Cortex of kidney (tissue), 1 donor: ENCODE measurements around the gene DDB1.

Experiments used
- DNase-seq: peaks from one replicate; lab custom pipeline; 2025; lab: John Stamatoyannopoulos, UW

The DDB1 gene

GRCh38 chr11:61297341-61297740 lies 35.6 kb downstream of the DDB1 start:
- no peak for DNase-seq

- no peak for DNase-seq
These were observed 37.3 kb downstream of the DDB1 start for GRCh38 chr11:61295596-61295926.

DNA sequence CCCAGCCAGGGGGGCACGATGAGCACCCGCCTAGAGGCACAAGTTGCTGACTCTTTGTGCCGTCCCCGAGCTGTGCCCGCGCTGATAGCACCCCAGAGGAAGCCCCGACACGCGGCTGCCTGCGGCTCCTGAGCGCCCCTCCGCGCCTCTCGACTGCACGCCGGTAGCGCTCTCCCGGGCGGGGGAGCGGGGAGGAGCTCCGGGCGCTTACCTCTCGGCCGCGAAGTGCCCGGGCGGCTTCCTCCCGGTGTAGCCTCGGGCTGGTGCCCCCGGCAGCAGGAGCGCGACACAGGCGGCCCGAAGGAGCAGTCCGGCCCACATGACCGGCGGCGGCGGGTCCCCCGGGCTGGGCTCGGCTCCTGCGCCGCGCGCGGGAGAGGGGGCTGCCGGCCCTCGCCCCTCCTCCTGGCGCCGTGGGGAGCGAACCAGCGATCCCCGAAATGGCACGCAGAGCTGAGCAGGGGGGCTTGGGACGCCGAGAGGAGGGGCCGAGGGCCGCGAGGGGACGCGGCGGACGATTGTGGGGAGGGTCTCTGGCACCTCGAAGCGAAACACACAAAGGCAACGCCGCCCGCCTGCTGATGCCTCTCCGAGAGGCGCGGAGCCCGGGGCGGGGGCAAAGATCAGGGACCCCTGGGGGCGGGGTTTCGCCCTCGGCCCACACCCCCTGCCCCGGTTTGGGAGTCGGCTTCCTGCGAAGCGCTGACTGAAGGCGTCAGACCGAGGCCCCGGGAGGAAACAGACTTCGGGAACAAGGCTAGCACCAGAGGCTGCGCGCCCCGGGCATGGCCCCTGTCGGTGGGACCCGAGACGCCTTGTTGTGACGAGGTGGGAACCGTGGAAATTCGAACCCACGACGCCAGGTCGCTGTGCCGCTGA lies 37.9 kb downstream of the DDB1 start, which contains the start of gene VWCE:
TSS of gene VWCE (minus strand) at position 600 of the 879 bp plus-strand sequence. CDS start at position 321, 279 bp downstream.
- DNase-seq: no peak

- no peak for DNase-seq
These were observed 38.8 kb downstream of the DDB1 start for GRCh38 chr11:61293867-61294716.

DNA sequence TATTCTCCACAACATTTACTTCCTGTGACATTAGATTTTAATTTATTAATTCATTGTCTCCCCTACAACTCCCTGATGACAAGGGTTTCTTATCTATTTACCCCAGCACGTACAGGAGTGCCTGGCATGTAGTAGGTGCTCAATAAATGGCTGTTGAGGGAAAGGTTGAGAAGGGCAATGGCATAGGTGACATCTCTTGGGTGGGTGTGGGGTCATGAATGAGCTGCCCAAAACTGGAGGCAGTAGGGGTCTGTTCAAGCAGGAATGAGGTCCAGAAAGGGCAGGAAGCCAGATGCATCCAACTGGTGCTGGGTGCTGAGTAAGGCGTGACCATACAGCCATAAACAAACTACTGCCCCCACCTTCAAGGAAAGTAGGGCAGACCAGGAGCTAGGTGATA lies 40.5 kb downstream of the DDB1 start:
- DNase-seq: no peak

DNA sequence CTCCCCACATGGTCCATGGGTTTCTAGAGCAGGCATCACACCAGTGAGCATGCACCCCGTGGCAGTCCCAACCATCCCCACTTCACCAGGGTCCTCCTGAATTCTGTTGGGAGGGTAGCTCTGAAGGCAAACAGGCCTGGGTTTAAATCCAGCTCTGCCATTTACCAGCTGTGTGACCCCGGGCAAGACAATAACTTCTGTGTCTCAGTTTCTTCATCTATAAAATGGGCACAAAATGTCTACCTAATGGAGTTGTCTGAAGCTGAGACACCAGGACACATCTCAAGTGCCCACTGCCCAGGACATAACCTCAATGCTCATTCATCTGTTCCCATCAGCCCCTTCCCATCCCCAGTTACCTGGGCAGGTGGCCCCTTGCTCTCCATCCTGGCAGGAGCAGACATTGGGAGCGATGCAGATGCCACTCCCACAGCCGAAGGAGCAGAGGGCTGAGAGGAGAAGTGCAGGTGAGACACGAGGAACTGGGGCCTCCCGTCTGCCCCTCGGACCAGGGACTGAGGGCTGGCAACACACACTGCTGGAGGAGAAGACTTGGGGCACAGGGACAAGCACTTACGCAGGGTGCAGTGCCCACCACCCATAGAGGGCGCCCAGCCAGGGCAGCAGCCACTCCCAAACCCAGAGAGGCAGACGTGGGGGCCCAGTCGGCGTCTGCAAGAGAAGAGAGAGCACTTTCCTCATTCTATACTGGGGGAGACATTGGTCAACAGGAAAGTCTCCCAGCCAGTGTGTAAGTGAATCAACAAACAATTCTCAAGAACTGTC lies 41.8 kb downstream of the DDB1 start:
- DNase-seq: no peak

DNA sequence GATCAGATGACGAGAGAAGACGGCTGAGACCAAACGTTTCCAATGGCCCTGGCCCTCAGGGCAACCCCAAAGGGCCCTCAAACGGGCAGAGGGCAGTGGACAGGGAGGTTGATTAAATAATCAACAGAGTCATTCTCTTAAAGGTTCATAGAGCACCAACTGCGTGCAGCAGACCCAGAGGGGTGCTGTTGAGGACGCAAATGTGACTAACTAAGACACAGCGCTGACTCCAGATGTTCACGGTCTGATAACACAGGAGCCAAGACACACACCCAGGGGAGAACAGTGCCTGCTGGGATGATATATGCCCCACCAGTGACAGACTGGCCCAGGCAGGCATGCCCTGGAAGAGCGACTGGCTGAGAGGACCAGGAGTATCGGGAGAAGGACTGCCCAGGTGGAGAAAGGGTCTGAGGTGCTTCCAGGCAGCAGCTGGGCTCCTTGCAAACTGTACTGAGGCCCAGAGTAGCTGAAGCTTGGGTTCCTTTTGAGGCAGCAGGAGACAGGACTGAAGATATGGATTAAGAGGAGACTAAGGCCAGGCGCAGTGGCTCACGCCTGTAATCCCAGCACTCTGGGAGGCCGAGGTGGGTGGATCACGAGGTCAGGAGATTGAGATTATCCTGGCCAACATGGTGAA lies 45.4 kb downstream of the DDB1 start:
- DNase-seq: no peak

DNA sequence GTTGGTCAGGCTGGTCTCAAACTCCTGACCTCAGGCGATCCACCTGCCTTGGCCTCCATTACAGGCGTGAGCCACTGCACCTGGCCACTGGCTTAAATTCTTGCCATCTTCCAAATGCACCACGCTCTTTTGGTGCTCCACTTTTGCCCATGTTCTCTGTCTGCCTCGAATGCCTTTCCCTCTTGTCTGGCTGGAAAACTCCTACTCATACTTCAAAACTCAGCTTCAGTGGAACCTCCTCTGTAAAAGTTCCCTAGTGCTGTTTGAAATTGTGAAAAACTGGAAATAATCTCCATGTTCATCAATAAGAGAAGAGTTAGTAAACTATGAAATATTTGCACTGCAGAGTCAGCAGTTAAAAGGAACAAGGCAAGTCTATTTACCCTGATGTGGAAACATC lies 49.3 kb downstream of the DDB1 start:
- no peak for DNase-seq

GRCh38 chr11:61281581-61282250 lies 51.2 kb downstream of the DDB1 start:
- DNase-seq: no peak

DNA sequence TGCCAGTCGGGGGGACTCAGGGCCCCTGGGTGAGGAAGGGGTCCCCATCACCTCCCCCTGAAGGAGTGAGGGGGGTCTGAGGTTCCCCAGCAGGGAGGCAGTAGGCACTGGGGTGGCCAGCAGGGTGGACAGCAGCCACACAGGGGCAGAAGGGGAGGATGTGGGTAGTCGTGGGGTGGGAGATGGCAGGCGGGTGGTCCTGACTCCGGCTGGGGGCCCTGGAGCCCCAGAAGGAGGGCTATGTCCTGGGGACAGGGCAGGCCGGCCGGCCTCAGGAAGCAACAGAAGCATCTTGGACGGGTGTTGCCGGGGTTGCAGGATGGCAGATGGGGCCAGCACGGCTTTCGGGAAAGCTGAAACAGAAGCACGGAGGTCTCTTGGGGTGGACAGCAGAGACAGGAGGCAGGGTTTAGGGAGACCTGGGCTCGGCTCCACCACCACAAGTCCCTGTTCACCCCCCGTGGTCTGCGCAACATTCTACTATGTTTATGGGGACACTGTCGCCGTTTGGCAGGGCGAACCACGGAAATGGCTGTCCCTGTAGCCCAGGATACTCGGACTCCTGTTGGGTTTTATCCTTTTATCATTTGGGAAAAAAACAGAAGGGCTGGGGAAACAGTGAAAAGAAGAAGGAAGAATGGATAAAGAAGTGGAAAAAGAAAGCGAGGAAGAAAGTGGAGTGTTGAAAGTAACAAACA lies 51.9 kb downstream of the DDB1 start:
- no peak for DNase-seq

DNA sequence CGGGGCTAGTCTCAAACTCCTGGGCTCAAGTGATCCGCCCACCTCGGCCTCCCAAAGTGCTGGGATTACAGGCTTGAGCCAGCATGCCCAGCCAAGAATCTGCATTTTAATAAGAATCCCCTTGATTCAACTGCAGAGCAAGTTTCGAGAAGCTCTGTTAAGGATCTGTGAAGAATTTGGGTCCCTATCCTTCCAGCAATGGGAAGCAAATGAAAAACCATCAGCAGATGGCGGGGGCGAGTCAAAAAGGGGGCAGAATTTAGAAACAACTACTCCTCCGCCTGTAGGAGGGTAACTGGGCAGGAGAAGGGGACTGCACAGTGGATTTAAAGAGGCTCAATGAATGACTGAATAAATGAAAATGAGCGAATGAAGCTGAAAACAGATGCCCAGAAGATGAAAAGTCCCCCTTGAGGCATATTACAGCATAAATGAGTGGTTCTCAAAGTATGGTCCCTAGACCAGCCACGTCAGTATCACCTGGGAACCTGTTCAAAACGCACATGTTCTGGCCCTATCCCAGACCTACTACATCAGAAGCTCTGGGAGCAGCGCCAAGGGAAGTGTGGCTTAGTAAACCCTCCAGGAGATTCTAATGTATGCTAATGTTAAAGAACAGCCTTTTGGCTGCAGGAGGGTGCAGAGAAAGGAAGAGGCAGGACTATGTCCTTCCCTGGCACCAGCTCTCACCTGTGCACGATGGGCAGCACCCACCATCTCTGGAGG lies 52.8 kb downstream of the DDB1 start:
- no peak for DNase-seq

DNA sequence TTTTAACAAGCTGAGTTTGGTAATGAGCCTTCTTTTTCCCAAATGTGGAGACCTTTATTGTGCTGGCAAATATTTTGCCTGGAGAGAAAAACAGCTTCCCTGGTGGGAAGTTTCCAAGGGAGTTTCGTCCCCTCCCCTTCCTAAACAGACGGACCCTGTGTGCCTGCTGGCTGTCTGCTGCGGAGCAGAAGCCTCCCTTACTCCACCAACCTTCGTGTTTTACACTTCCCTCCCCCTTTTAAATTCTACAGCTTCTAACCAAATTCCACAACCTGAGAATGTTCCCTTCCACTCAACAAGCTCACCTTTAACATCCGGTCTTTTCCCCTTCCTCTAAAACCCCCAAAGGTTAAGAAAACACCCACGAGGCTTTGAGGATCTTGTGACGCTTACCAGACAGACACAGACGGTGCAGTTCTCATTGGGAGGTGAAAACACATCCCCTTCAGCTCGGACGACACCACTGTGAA lies 54.9 kb downstream of the DDB1 start:
- no peak for DNase-seq

- no peak for DNase-seq
These were observed 55.5 kb downstream of the DDB1 start for GRCh38 chr11:61277186-61278000.

DNA sequence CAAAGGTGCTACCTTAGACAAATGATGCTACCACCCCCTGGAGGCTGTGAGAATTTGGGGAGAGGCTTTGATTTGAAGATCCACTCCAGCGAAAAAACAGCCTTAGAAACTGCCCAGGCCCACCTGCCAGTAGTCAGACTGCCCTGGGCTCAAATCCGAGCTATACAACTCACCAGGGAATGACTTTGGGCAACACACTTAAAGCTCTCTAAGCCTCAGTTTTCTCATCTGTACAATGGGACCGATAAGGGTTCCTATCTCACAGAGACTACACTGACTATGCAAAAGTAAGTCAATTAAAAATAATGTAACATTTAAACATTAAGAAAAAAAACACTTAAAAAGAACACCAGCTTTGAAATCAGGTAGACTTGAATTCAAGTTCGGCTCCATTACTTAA lies 57.7 kb downstream of the DDB1 start:
- DNase-seq: no peak

- no peak for DNase-seq
These were observed 58.8 kb downstream of the DDB1 start for GRCh38 chr11:61274084-61274483.

DNA sequence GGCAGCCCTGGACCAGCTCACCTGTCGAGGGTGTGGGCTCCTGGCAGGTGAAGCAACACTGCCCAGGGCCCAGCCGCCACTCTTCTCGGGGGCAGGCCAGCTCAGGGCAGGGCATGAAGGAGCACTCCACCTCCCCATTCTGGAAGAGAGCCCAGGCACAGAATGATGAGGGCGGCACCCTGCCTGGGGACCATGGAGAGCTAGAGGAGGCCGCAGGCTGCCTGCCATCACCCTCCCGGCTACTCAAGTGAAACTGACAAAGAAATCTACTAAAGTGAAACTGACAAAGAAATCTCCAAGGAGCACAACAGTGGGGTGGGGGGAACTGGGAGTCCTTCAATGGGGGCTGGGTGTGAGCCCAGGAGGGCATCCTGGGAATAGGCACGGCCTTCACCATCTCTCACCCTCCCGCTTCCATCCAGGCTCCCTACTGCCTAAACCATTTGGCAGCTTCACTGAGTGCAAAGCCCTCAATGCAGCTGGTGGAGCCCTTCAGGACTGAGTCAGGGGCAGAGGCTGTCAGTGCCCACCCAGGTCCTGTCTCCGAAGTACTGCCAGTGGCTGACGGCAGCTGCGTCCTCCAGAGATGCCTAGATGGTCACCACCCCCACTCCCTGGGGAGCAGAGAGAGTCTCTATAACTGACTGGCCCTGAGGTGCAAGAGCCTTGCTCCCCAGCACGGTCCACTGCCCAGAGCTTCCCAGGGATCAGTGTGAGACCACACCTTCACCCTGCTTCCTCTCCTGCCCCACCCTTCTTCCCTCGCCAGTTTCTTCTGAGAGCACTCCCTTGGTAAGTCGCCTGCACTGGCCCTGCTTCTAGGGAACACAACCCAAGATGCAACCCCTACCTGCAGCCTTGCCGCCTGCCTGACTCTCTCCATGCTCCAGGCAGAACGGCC lies 59.5 kb downstream of the DDB1 start:
- DNase-seq: no peak

DNA sequence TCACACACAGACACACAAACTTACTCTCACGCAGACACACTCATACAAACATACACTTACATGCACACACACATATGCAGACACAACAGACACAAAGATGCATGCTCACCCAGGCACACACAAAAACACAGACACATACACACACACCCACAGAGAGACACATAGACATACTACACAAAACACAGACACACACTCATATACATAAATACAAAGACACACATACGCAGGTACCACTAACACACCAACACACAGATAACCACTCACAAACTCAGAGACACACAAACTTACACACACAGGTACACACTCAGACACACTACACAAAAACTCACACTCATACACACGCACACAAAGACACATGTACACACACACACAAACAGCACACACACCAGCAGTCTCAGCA lies 60.2 kb downstream of the DDB1 start:
- DNase-seq: no peak
